22Rv1 (cell line): Measurements from ENCODE around the gene DENND5A.

ENCODE experiments used
- CTCF ChIP-seq: fragments of 450-650 bp; IDR thresholded peaks from 2 replicates; pipeline ENCODE4 v1.5.1; 2017; ENCODE audit warnings: mild to moderate bottlenecking
- ZFX ChIP-seq: fragments of 450-650 bp; IDR thresholded peaks from 2 replicates; pipeline ENCODE4 v1.6.1; 2017; ENCODE audit warnings: antibody characterized with exemption, borderline replicate concordance

GRCh38 chr11:9210922-9211320, 54.2 kb downstream of the DENND5A start:
- no peak for TF ChIP-seq CTCF
- TF ChIP-seq ZFX = no peak
